Jurkat, Clone E6-1 (cell line): Measurements from ENCODE around the gene ADAM11.

ENCODE experiments used
- DNase-seq: peaks from one replicate; pipeline ENCODE4 v3.0.0-alpha.2; 2011; ENCODE audit warnings: low read depth, low spot score
- H3K4me3 ChIP-seq: 2 replicates; pipeline ENCODE4 v1.5.1; 2011; ENCODE audit warnings: mild to moderate bottlenecking, low read length, control low read depth, moderate library complexity

Gene ADAM11

DNA sequence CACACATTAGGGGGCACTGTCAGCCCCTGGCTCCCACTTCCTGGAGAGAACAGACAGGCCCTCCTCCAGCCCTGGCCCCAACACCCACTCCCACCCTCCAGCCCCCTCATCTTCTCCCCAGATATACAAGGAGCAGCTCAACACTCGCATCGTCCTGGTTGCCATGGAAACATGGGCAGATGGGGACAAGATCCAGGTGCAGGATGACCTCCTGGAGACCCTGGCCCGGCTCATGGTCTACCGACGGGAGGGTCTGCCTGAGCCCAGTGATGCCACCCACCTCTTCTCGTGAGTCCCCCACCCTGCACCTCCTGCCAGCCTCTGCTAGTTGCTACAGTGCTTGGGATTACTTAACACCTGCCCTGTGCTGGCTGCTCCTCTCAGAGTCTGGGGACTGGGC lies 14.4 kb downstream of the ADAM11 start:
- no peak overlapping the region for H3K4me3 ChIP-seq
- no peak for DNase-seq

DNA sequence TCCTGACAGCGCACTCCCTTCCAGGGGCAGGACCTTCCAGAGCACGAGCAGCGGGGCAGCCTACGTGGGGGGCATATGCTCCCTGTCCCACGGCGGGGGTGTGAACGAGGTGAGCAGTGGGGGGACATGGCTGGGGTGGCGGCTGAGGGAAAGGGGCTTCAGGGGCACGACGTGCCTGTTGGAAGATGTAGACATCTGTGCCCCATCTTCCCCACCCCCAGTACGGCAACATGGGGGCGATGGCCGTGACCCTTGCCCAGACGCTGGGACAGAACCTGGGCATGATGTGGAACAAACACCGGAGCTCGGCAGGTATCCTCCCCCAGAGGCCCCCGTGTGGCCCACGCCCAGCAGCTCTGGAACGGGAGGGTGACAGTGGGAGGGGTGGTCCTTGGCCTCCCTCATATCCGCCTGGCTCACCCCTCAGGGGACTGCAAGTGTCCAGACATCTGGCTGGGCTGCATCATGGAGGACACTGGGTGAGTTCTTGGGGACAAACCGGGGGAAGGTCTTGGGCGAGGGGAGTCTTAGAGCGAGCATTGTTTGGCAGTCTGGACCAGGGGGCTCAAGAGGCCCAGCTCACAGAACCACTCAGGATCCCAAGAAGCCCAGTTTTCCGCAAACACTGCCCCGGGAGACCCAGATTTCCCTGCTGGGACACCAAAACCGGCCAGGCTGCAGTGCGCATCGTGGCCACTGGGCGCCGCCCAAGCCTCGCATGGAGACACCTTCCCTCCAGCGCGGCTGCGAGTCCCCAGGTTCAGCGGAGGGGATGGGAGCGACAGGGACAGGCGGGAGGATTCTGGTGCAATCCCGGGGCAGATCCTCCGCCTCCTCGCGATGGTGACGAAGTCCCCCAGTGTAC lies 15.7 kb downstream of the ADAM11 start:
- peak; percentile 55 for DNase-seq
- peak overlapping the region; percentile 70 for H3K4me3 ChIP-seq

DNA sequence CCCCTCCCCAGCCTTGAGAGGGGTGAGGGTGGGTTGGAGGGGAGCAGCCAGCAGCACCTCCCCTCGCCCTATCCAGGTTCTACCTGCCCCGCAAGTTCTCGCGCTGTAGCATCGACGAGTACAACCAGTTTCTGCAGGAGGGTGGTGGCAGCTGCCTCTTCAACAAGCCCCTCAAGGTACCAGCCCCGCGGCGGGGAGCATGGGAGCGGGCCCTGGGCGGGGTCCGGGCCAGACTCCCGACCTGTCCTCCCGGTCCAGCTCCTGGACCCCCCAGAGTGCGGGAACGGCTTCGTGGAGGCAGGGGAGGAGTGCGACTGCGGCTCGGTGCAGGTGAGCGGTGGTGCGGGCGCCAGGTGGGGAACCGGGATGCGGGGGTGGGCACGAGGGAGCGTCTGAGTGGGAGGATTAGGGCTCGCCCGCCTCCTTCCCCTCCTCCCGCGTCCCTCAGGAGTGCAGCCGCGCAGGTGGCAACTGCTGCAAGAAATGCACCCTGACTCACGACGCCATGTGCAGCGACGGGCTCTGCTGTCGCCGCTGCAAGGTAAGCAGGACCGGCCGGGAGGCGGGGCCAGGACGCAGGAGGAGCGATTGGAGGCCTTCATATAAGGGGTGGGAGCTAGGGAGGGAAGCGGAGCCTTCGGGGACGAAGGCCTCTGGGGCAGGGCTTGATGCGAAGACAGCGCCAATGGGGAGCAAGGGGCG lies 16.5 kb downstream of the ADAM11 start:
- DNase-seq = peak; percentile 98

DNA sequence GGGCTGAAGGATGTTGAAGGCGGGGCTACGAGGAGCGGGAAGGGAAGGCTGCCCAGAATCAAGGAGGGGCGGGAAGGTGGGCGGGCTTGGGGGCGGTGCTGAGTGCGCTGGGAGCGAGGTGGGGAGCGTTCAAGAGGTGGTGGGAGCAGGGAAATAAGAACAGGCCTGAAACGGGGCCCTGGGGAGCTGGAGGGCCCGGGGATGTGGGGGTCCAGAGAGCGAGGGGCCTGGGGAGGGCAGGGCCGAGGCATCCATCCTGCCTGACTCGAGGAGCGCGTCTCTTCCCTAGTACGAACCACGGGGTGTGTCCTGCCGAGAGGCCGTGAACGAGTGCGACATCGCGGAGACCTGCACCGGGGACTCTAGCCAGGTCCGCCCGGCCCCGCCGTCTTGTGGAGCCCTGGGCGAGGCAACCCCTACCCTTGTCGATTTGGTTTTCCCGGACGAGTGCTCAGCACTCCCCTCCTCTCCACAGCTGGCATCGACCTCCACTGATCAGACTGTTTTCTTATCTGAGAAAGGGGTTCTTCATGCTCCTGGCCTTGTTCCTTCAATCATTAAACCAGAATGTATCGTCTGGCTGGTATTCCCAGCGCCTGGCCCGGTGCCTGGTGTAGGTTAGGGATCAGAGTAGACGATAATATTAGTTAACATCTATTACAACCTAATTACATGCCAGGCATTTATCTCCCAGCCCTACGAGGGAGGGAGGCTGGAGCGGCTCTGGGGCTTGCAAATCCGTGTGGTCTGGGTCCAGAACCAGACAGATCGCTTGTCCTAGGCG lies 17.2 kb downstream of the ADAM11 start:
- peak overlapping the region; percentile 70 for H3K4me3 ChIP-seq
- DNase-seq = no peak

More for the DNA sequence above, 16.5 kb downstream of the ADAM11 start:
- H3K4me3 ChIP-seq = peak overlapping the region; percentile 70

DNA sequence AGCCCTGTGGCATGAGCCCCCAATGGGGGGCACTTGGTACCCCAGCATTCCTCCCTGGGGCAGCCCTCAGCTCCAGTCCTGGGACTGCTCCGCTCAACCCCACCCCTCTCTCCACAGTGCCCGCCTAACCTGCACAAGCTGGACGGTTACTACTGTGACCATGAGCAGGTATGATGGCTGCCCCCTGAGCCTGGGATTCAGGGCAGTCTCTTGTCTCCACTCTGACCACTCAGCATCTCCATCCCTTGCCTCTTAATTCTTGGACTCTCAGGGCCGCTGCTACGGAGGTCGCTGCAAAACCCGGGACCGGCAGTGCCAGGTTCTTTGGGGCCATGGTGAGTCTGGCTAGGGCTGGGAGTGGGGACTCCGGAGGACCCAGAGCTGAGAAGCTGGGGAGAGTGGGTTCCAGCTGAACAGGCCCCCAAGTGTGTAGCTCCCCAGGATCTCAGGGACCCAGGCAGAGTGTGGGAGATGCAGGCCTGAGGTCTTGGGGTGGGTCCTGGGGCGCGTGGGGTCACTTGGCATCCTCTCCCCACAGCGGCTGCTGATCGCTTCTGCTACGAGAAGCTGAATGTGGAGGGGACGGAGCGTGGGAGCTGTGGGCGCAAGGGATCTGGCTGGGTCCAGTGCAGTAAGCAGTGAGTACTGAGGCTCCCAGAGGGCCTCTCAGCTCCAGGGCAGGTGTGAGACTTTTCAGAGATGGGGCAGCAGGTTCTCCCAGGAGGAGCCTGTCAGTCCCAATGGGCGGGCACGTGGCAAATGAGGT lies 18.0 kb downstream of the ADAM11 start:
- no peak for DNase-seq
- no peak overlapping the region for H3K4me3 ChIP-seq

DNA sequence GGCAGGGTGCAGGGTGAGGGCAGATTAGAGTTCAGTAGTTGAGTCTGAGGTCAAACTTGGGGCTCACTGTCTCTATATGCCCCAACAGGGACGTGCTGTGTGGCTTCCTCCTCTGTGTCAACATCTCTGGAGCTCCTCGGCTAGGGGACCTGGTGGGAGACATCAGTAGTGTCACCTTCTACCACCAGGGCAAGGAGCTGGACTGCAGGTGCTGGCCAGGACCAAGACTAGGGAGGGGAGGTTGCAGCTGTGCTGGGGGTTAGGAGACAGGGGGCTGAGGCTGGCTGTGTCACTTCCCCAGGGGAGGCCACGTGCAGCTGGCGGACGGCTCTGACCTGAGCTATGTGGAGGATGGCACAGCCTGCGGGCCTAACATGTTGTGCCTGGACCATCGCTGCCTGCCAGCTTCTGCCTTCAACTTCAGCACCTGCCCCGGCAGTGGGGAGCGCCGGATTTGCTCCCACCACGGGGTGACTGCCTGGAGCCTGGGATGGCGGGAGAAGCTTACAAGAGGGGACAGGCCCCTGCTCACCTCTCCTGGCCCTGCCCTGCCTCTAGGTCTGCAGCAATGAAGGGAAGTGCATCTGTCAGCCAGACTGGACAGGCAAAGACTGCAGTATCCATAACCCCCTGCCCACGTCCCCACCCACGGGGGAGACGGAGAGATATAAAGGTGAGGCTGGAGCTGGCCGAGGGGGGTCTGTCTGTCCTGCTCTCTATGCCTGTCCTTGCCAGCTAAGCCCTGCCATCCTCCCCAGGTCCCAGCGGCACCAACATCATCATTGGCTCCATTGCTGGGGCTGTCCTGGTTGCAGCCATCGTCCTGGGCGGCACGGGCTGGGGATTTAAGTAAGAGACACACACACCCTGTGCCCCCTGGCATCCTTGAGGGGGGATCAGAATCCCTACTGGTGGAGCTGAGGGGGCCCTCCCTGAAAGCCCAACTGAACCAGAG lies 18.9 kb downstream of the ADAM11 start:
- no peak for DNase-seq
- no peak overlapping the region for H3K4me3 ChIP-seq

DNA sequence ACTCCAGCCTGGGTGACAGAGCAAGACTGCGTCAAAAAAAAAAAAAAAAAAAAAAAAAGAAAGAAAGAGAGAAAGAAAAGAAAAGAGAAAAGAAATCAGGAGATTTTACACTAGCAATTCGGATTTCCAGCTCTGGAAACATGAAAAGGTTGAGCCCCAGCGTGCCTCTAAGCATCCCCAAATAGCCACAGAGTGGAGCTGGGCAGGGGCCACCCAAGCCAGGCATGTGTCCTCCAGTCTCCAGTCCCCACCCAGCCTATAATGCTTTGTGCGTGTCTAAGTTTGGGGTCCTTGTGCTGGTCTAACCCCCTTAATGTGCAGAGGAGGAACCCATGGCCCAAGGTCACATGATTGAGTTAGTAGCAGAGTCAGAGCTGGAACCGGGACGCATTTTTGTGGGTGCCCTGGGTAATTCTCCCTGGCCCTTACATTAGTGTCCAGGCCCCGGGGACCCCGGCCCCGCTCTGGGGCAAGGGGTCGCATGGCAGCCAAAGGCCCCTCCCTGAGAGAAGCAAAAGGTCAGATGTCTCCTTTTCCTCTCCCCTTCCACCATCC lies 19.9 kb downstream of the ADAM11 start:
- no peak for DNase-seq
- peak overlapping the region; percentile 53 for H3K4me3 ChIP-seq

DNA sequence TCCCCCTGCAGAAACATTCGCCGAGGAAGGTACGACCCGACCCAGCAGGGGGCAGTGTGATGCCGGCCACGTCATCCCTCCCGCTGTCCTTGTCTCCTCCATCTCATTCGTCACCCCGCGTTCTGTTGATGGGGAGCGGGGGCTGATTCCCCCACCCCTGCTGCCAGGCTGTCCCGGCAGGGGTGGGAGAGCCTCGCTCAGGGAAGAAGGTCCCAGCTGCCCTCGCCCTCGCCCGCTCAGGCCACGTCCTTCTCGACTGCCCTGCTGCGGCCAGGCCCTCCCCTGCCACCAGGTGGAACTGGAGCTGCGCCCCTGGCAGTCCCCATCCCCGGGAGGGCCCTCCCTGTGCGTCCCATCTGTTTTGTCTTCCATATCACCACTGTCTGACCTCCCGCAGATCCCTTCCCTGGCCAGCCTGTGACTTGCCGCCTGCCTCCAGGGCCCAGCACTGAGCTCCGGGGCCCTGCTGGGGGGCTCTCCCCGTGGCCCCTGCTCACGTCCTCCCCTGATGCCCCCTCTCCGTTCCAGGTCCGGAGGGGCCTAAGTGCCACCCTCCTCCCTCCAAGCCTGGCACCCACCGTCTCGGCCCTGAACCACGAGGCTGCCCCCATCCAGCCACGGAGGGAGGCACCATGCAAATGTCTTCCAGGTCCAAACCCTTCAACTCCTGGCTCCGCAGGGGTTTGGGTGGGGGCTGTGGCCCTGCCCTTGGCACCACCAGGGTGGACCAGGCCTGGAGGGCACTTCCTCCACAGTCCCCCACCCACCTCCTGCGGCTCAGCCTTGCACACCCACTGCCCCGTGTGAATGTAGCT lies 20.6 kb downstream of the ADAM11 start:
- peak overlapping the region; percentile 53 for H3K4me3 ChIP-seq
- DNase-seq = peak; percentile 61

DNA sequence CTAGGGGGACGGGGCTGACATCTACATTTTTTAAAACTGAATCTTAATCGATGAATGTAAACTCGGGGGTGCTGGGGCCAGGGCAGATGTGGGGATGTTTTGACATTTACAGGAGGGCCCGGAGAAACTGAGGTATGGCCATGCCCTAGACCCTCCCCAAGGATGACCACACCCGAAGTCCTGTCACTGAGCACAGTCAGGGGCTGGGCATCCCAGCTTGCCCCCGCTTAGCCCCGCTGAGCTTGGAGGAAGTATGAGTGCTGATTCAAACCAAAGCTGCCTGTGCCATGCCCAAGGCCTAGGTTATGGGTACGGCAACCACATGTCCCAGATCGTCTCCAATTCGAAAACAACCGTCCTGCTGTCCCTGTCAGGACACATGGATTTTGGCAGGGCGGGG lies 21.4 kb downstream of the ADAM11 start:
- H3K4me3 ChIP-seq = no peak overlapping the region
- no peak for DNase-seq

DNA sequence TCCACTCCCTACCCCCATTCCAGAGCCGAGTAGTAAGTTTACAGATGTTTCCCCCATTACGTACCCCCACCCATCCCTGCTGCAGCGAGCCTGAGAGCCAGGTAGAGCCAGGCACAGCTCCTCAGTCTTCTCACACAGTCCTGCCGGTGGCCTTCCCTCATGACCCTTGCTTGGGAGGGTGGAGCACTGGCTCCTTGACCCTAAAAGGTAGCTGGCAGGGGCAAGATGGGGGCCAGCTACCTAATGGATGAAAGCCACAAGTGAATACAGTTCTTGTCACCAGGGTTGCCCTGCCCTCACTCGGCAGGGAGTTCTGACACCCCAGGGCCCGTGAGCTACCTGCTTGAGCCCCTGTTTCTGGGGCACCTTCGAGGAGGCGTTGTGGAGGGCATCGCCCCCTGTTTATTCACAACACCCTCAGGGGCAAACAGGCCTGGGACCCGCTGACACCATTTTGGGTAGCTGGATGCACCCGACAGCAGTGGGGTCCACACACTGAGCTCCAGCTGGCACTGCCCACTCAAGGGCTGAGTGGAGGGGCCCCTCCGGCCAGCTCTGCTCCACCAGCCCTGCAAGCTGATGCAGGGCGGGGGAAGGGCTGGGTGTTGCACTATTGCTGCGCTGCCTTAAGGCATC lies 22.2 kb downstream of the ADAM11 start:
- no peak for DNase-seq
- H3K4me3 ChIP-seq = no peak overlapping the region

DNA sequence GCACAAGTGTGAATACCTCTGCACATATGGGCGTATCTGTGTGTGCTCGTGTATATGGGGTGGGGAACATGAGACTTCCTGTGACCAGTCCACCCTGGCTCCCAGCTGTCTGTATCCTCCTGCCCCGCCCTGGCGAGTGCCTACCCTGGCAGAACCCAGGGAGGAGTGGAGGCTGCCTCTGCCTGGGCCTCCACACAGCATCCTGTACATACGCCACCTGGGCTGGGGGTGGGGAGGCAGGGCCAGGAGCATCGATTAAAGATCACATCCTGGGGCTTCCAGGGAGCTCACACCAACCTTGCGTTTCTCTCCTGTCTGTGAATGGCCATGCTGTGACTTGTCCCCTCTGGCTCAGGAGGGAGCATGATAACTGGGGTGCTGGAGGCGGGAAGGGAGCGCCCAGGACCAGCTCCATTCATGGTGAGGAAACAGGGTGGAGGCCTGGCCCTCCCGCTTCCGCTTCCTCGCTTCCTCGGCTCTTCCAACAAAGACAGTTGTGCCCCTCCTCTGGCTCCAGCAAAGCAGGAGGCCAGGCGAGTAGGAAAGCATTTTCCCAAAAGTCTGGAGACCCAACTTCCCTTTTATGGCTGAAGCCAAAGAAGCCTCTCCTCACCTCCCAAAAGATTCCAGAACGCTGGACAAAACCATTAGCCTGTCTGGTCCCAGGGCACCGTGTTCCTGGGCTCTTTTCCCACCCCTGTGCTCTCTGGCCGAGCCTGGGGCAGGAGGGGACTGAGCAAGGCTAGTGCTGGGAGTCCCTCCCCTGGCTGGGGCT lies 22.9 kb downstream of the ADAM11 start:
- DNase-seq = no peak
- no peak overlapping the region for H3K4me3 ChIP-seq

DNA sequence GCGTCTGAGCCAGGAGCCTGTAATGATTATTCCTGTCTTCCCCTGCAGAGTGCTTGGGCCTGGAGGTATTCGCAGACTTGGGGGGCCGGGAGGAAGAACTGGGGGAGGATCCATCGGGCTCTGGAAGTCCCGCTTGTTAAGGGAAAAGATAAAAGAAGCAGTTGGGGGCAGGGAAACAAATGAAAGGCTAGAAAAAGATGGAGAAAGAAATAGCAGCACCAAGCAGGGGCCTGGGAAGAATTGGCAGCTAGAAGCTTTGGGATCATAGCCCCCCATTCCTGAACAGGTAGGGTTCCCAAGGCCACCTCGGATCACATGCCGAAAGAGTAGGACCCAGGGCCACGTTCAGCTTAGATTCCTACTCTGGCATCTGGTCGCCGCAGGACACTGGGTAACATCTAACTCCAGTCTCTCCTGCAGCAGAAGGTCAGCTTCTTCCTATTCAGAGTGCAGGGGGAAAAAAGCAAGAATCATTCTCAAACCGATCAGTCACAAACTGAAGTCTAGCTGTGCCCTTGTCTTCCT lies 23.6 kb downstream of the ADAM11 start:
- no peak for DNase-seq
- H3K4me3 ChIP-seq = no peak overlapping the region

DNA sequence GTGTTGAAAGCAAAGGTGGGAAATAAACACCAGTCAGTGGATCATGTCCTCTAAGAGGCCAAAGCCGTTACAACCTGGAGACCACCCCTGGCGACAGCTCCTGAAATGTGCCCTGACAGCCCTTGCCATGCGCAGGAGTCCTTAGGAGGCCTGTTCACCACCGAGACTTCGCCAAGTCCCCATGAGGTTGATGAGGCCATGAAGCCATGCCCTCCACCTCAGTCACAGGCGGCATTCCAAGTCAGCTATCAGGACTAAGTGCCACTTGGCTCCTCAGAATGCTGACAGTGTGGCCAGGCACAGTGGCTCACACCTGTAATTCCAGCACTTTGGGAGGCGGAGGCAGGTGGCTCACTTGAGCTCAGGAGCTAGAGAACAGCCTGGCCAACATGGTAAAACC lies 27.1 kb downstream of the ADAM11 start:
- no peak overlapping the region for H3K4me3 ChIP-seq
- DNase-seq = no peak

DNA sequence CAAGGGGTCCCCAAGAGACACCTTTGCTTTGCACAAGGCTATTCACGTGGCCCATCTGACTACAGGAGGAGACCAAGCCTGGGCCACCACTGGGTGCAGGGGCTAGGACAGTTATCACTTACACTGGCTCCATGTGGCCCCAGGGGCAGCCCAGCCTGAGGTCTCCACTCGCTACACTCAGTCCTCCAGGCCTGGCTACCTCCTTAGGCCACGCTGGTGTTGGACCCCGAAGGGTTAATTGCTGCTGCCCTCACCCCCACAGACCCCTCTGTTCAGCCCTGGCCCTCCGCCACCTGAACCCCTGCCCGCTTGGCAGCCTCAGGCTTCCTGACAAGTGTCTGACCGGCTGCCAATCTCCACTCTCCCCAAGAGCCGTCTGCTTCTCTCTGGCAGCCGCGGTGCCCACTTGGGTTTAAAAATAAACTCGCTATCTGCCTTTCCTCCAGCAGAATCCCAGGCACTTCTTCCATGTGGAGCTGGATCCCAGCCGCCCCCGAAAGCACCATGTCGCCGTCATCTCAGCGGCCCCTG lies 27.8 kb downstream of the ADAM11 start:
- no peak overlapping the region for H3K4me3 ChIP-seq
- DNase-seq = no peak

DNA sequence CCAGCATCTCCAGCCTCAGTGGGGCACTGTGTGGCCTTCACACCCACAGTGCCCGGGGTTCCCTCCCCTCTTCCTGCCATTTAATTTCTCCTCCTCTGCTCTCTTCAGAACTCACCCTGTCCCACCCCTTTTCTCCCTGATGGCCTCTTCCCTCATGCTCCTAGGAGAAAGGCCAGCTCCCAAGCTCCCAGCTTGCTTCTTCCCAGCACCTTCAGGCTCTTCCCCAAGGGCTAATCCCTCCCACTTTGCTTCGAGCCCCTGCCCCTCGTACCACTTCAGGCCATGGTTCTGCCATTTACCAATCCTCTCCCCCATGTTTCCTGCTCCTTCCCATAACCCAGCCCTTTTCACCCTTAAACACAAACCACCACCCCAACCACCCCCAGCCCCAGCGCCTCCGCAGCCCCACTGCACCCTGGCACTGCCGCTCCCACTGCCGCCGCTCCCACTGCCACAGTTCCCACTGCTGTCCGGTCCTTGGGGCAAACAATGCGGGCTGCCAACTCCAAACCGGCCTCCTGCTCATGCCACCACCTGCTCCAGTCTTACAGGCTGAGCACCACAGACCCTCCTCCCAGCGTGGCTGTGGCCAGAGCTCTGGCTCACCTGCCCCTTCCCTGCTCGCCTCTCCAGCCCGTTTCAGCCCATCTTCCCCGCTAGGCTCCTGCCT lies 28.6 kb downstream of the ADAM11 start:
- no peak for DNase-seq
- H3K4me3 ChIP-seq = no peak overlapping the region
